H1 (cell line): ENCODE data around the gene DPF3. TPM values are rescaled to one million over a fixed set of nuclear protein-coding genes. Genes with fewer than 3 reads are reported as not detected.

Source experiments
- CTCF ChIA-PET: fragments of 300-600 bp; sonication (Branson Sonifier 250); formaldehyde crosslinking; loops from one replicate; lab custom pipeline; 2021; ENCODE audit not compliant: partially characterized antibody; lab: Charles Lee
- POLR2A ChIA-PET: fragments of 300-600 bp; sonication (Branson Sonifier 250); formaldehyde crosslinking; loops from one replicate; lab custom pipeline; 2021; ENCODE audit warnings: inconsistent platforms; ENCODE audit not compliant: partially characterized antibody; lab: Charles Lee
- DNase-seq, 2 experiments: peaks; one replicate each; pipeline versions ENCODE4 v3.0.0 to v3.0.0-alpha.2; 2010 to 2022; ENCODE audit warnings: low spot score in 2 of 2, low read depth in 1 of 2, mixed read lengths in 1 of 2
- FAIRE-seq: peaks from 2 replicates; lab custom pipeline; 2011; peaks lifted over from hg19 to GRCh38; lab: Jason Lieb, UNC
- H2AFZ ChIP-seq: 2 replicates; pipeline ENCODE4 v1.8.1; 2012; ENCODE audit warnings: low read length, inconsistent platforms
- H2AK5ac ChIP-seq: 2 replicates; pipeline ENCODE4 v1.6.1; 2013; ENCODE audit warnings: low read depth, low read length
- H2BK120ac ChIP-seq: replicated peaks from 2 replicates; pipeline ENCODE3; 2013; ENCODE audit warnings: low read depth, low read length, inconsistent platforms
- H2BK12ac ChIP-seq: 2 replicates; pipeline ENCODE4 v1.6.1; 2013; ENCODE audit warnings: low read depth, low read length
- H2BK15ac ChIP-seq: 2 replicates; pipeline ENCODE4 v1.6.1; 2013; ENCODE audit warnings: low read length
- H2BK20ac ChIP-seq: 2 replicates; pipeline ENCODE4 v1.6.1; 2013; ENCODE audit warnings: low read length
- H2BK5ac ChIP-seq: 2 replicates; pipeline ENCODE4 v1.6.1; 2013; ENCODE audit warnings: low read depth, low read length
- H3K14ac ChIP-seq: 2 replicates; pipeline ENCODE4 v1.6.1; 2013; ENCODE audit warnings: inconsistent platforms; ENCODE audit not compliant: insufficient read length
- H3K18ac ChIP-seq: 2 replicates; pipeline ENCODE4 v1.6.1; 2013; ENCODE audit warnings: low read length; ENCODE audit errors: extremely low read depth
- H3K23ac ChIP-seq: 2 replicates; pipeline ENCODE4 v1.6.1; 2013; ENCODE audit warnings: inconsistent platforms; ENCODE audit not compliant: insufficient read length
- H3K23me2 ChIP-seq: 2 replicates; pipeline ENCODE4 v1.6.1; 2013; ENCODE audit warnings: low read depth, low read length
- H3K27ac ChIP-seq: 2 replicates; pipeline ENCODE4 v1.6.1; 2011; ENCODE audit warnings: low read depth, low read length, inconsistent platforms
- H3K27me3 ChIP-seq, 4 experiments: replicated peaks in 1 of 4; 1 replicate in 1 of 4; 2 replicates in 3 of 4; pipeline versions ENCODE4 v1.6.1 to v1.8.1; 2011 to 2013; ENCODE audit warnings: low read length in 3 of 4, mild to moderate bottlenecking in 3 of 4, inconsistent platforms in 2 of 4, mixed read lengths in 2 of 4, moderate library complexity in 1 of 4; ENCODE audit not compliant: control insufficient read depth in 3 of 4, insufficient read depth in 3 of 4; ENCODE audit errors: extremely low read depth in 1 of 4
- H3K36me3 ChIP-seq, 4 experiments: 2 replicates each; pipeline versions ENCODE4 v1.6.1 to v1.8.1; 2011 to 2013; ENCODE audit warnings: mild to moderate bottlenecking in 4 of 4, low read length in 3 of 4, moderate library complexity in 2 of 4, control low read depth in 1 of 4, inconsistent platforms in 1 of 4; ENCODE audit not compliant: insufficient read depth in 4 of 4, control insufficient read depth in 2 of 4
- H3K4ac ChIP-seq: replicated peaks from 2 replicates; pipeline ENCODE3; 2013; ENCODE audit warnings: low read length, low read depth, mixed read lengths, inconsistent platforms; ENCODE audit not compliant: insufficient read length
- H3K4me1 ChIP-seq, 4 experiments: replicated peaks in 1 of 4; 1 replicate in 1 of 4; 2 replicates in 3 of 4; pipeline versions ENCODE4 v1.6.1 to v1.8.1; 2011 to 2013; ENCODE audit warnings: low read length in 3 of 4, inconsistent platforms in 2 of 4, mixed read lengths in 1 of 4; ENCODE audit not compliant: insufficient read depth in 4 of 4, control insufficient read depth in 3 of 4
- H3K4me2 ChIP-seq, 2 experiments: 2 replicates each; pipeline versions ENCODE4 v1.6.1 to v1.8.1; 2011 to 2013; ENCODE audit warnings: low read depth in 2 of 2, low read length in 2 of 2, control low read depth in 1 of 2, inconsistent platforms in 1 of 2, mild to moderate bottlenecking in 1 of 2; ENCODE audit not compliant: insufficient read depth in 1 of 2
- H3K4me3 ChIP-seq, 4 experiments: fragments of 200-600, 300-600 bp in 1 of 4; sonication (generic), shearing (Covaris generic), sonication (Bioruptor Twin) in 1 of 4; 2 replicates each; pipeline versions ENCODE4 v1.5.1 to v1.8.1; 2011 to 2016; ENCODE audit warnings: low read length in 4 of 4, low read depth in 3 of 4, control low read depth in 2 of 4, inconsistent platforms in 2 of 4, mild to moderate bottlenecking in 2 of 4, mixed read lengths in 1 of 4, moderate library complexity in 1 of 4; ENCODE audit not compliant: insufficient read depth in 2 of 4; ENCODE audit errors: extremely low read depth in 1 of 4
- H3K56ac ChIP-seq: replicated peaks from 2 replicates; pipeline ENCODE3; 2013; ENCODE audit warnings: low read depth, mild to moderate bottlenecking, mixed read lengths, low read length, inconsistent platforms; ENCODE audit not compliant: insufficient read length
- H3K79me1 ChIP-seq: 2 replicates; pipeline ENCODE4 v1.6.1; 2013; ENCODE audit warnings: low read depth, low read length, control low read depth
- H3K79me2 ChIP-seq, 2 experiments: 2 replicates each; pipeline versions ENCODE4 v1.6.1 to v1.8.1; 2012 to 2013; ENCODE audit warnings: low read length in 2 of 2, mild to moderate bottlenecking in 2 of 2, inconsistent platforms in 1 of 2; ENCODE audit not compliant: insufficient read depth in 2 of 2, control insufficient read depth in 1 of 2
- H3K9ac ChIP-seq, 4 experiments: replicated peaks in 1 of 4; 1 replicate in 1 of 4; 2 replicates in 3 of 4; pipeline versions ENCODE4 v1.6.1 to v1.8.1; 2011 to 2013; ENCODE audit warnings: low read depth in 3 of 4, low read length in 3 of 4, control low read depth in 2 of 4, mild to moderate bottlenecking in 2 of 4, moderate library complexity in 2 of 4, inconsistent platforms in 1 of 4; ENCODE audit errors: extremely low read depth in 1 of 4
- H3K9me3 ChIP-seq, 2 experiments: 2 replicates each; pipeline versions ENCODE4 v1.6.1 to v1.8.1; 2012 to 2013; ENCODE audit warnings: mild to moderate bottlenecking in 2 of 2, moderate library complexity in 2 of 2, control low read depth in 1 of 2, inconsistent platforms in 1 of 2, low read depth in 1 of 2, low read length in 1 of 2, mixed read lengths in 1 of 2; ENCODE audit not compliant: insufficient read depth in 2 of 2
- H4K20me1 ChIP-seq, 2 experiments: replicated peaks in 1 of 2; 2 replicates each; pipeline versions ENCODE3 to v1.8.1; 2011 to 2013; ENCODE audit warnings: inconsistent platforms in 2 of 2, low read length in 2 of 2, mild to moderate bottlenecking in 1 of 2; ENCODE audit not compliant: insufficient read depth in 2 of 2, control insufficient read depth in 1 of 2
- H4K5ac ChIP-seq: 2 replicates; pipeline ENCODE4 v1.6.1; 2013; ENCODE audit warnings: low read length, low read depth, mixed read lengths, inconsistent platforms; ENCODE audit not compliant: insufficient read length
- H4K8ac ChIP-seq: 2 replicates; pipeline ENCODE4 v1.8.0; 2013; ENCODE audit warnings: mild to moderate bottlenecking, moderate library complexity, low read length, inconsistent platforms; ENCODE audit not compliant: insufficient read depth; ENCODE audit errors: extremely low read depth
- H4K91ac ChIP-seq: replicated peaks from 2 replicates; pipeline ENCODE3; 2013; ENCODE audit warnings: low read length, mixed read lengths, inconsistent platforms; ENCODE audit not compliant: insufficient read length
- KDM4A ChIP-seq: IDR thresholded peaks from one replicate; pipeline ENCODE4 v1.7.1; 2012; ENCODE audit warnings: low read depth, mild to moderate bottlenecking, moderate library complexity, low read length, inconsistent platforms; ENCODE audit not compliant: severe bottlenecking
- RFX5 ChIP-seq: IDR thresholded peaks from 2 replicates; pipeline ENCODE4 v1.6.1; 2011; ENCODE audit warnings: low read depth, low read length, improper control_type of control experiment, borderline replicate concordance
- WGBS, 2 experiments: shearing (Covaris generic) in 1 of 2; methylation state at CpG; one replicate each; pipeline versions ENCODE4 v1.1.6 to v1.1.7; 2013 to 2015; ENCODE audit warnings: low lambda C conversion rate in 2 of 2, mixed read lengths in 2 of 2, inconsistent platforms in 1 of 2, low coverage in 1 of 2, missing lambda C conversion rate in 1 of 2; ENCODE audit not compliant: insufficient replicate concordance in 2 of 2, insufficient coverage in 1 of 2, insufficient read length in 1 of 2; ENCODE audit errors: extremely low coverage in 1 of 2, missing lambda C conversion rate in 1 of 2; 5-methylcytosine and 5-hydroxymethylcytosine counted together
- polyA plus RNA-seq, 7 experiments: library from polyadenylated mRNA; depleted of rRNA in 3 of 7; stranded (reverse) in 5 of 7; unstranded in 2 of 7; fragments of >200 nt in 5 of 7; fragments of 200-250 nt in 2 of 7; gene quantifications; 1 replicate in 5 of 7; 2 replicates in 1 of 7; 4 replicates in 1 of 7; pipeline versions ENCODE4 v1.2.1 to v1.2.3, GENCODE V29; 2011 to 2013; ENCODE audit warnings: missing spikeins in 2 of 7, mixed read lengths in 2 of 7
- total RNA-seq: library from RNA; stranded (reverse); fragmentation: NEBNext Ultra II Directional; extraction: Animal tissue kit (Norgen Biotek cat#: 25700); gene quantifications from 2 replicates; pipeline ENCODE4 v1.2.1, GENCODE V29; 2021

DPF3 gene
- total and polyA plus RNA-seq, 2 of the 8 experiments (the other 6 are each of a cell fraction or from before 2014, with no cell fraction given): 0.19 TPM; not detected in 1

DNA sequence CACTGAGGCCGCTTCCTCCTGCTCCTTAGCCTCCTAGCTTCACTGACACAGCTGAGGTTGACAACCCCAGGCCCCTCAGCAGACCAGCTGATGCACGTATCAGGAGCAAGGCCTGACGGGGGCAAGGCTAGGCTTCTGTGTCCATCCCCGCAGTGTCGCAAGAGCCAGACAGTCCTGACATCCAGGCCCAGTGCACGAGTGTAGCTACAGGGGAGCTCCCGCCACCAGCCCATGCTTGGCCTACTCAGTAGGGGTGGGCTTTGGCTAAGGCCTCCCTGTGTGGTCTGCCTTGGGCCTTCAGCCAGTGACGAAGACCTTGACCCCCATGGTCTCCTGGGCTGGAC lies 179.1 kb downstream of the DPF3 start:
- H3K9ac ChIP-seq: no peak overlapping the region
- H3K27me3 ChIP-seq: no peaks in the 10 kb centered on the region
- H2BK120ac ChIP-seq: no peak overlapping the region
- no peak overlapping the region for H3K56ac ChIP-seq
- H3K23me2 ChIP-seq: no peaks in the 10 kb centered on the region
- no peak for FAIRE-seq
- no peaks in the 10 kb centered on the region for H4K20me1 ChIP-seq
- ChIA-PET POLR2A (no interaction called here), CTCF (interaction anchor here (1.1 to 2.6 kb wide), 5 partner anchors 15 to 201 kb away, joined by 3 to 8 read pairs (median 4); no protein-coding TSS in a partner anchor)
- no peaks in the 10 kb centered on the region for H3K79me1 ChIP-seq
- H3K4ac ChIP-seq: no peak overlapping the region
- no peak overlapping the region for H3K18ac ChIP-seq
- H2BK12ac ChIP-seq: no peak overlapping the region
- H2AFZ ChIP-seq: no peak overlapping the region
- H3K4me3 ChIP-seq: no peak overlapping the region
- no peak overlapping the region for H3K4me2 ChIP-seq
- no peaks in the 10 kb centered on the region for H3K4me1 ChIP-seq
- DNase-seq: no peak
- no peaks in the 10 kb centered on the region for H3K36me3 ChIP-seq
- H2BK15ac ChIP-seq: no peak overlapping the region
- H4K5ac ChIP-seq: no peak overlapping the region
- H4K91ac ChIP-seq: no peak overlapping the region
- no peak overlapping the region for H2BK20ac ChIP-seq
- no peak overlapping the region for H2BK5ac ChIP-seq
- H4K8ac ChIP-seq: no peak overlapping the region; the same call in 1 of the 2 replicates
- no peak overlapping the region for H3K23ac ChIP-seq
- WGBS, 2 experiments: 93% methylated on average over 8 of the region's 8 CpGs; no CpG with 5 or more reads in 1 of the 2 experiments
- H3K9me3 ChIP-seq: no peaks in the 10 kb centered on the region
- no peak for TF ChIP-seq RFX5
- TF ChIP-seq KDM4A: no peak
- H3K27ac ChIP-seq: no peak overlapping the region
- no peaks in the 10 kb centered on the region for H3K79me2 ChIP-seq
- H2AK5ac ChIP-seq: no peak overlapping the region
- no peak overlapping the region for H3K14ac ChIP-seq
